Endodermal cell (in vitro differentiated cells): ENCODE results near the gene PRSS33. TPM values are rescaled to one million over a fixed set of nuclear protein-coding genes. Genes with fewer than 3 reads are reported as not detected.

ENCODE experiments used
- DNase-seq: peaks from one replicate; pipeline ENCODE4 v3.0.0-alpha.2; 2017
- H3K27ac ChIP-seq: 2 replicates; pipeline ENCODE4 v1.5.1; 2013; ENCODE audit warnings: mild to moderate bottlenecking, low read depth, low read length, moderate library complexity
- H3K27me3 ChIP-seq: 2 replicates; pipeline ENCODE4 v1.6.1; 2013; ENCODE audit warnings: mild to moderate bottlenecking, low read length, moderate library complexity; ENCODE audit not compliant: insufficient read depth, control insufficient read depth, poor library complexity, severe bottlenecking
- H3K36me3 ChIP-seq: 2 replicates; pipeline ENCODE4 v1.7.0; 2013; ENCODE audit warnings: mild to moderate bottlenecking, low read length, moderate library complexity; ENCODE audit not compliant: control insufficient read depth, insufficient read depth
- H3K4me1 ChIP-seq: one replicate; pipeline ENCODE4 v1.7.0; 2013; ENCODE audit warnings: low read length; ENCODE audit not compliant: control insufficient read depth, insufficient read depth
- H3K4me3 ChIP-seq: 2 replicates; pipeline ENCODE4 v1.5.1; 2013; ENCODE audit warnings: mild to moderate bottlenecking, low read length, moderate library complexity
- H3K9ac ChIP-seq: 2 replicates; pipeline ENCODE4 v1.6.1; 2013; ENCODE audit warnings: mild to moderate bottlenecking, low read length, moderate library complexity; ENCODE audit not compliant: poor library complexity, severe bottlenecking; ENCODE audit errors: extremely low read depth
- H3K9me3 ChIP-seq: 2 replicates; pipeline ENCODE4 v1.6.1; 2013; ENCODE audit warnings: mild to moderate bottlenecking, low read length, moderate library complexity; ENCODE audit not compliant: control insufficient read depth
- H3K27ac Mint-ChIP-seq: 2 replicates; pipeline ENCODE4 v1.8.0; 2020; ENCODE audit warnings: mixed read lengths
- H3K27me3 Mint-ChIP-seq: 2 replicates; pipeline ENCODE4 v1.8.0; 2021; ENCODE audit warnings: mild to moderate bottlenecking, mixed read lengths; ENCODE audit not compliant: insufficient read depth
- H3K36me3 Mint-ChIP-seq: 2 replicates; pipeline ENCODE4 v1.8.0; 2020; ENCODE audit warnings: low read depth, mixed read lengths
- H3K4me1 Mint-ChIP-seq: 2 replicates; pipeline ENCODE4 v1.8.0; 2020; ENCODE audit warnings: mixed read lengths
- H3K4me3 Mint-ChIP-seq: 2 replicates; pipeline ENCODE4 v1.8.0; 2020; ENCODE audit warnings: mild to moderate bottlenecking, moderate library complexity, mixed read lengths
- H3K9me3 Mint-ChIP-seq: 2 replicates; pipeline ENCODE4 v1.8.0; 2020; ENCODE audit warnings: mild to moderate bottlenecking, mixed read lengths
- CTCF ChIP-seq: fragments of 200-600 bp; sonication (generic); conservative IDR thresholded peaks from 2 replicates; pipeline ENCODE4 v1.5.0; 2021; ENCODE audit warnings: antibody characterized with exemption, mild to moderate bottlenecking
- WGBS, 2 experiments: methylation state at CpG; one replicate each; pipeline versions ENCODE4 v1.1.5 to v1.1.7; 2013; ENCODE audit warnings: missing lambda C conversion rate in 2 of 2, mixed read lengths in 1 of 2; ENCODE audit not compliant: insufficient coverage in 1 of 2, insufficient read length in 1 of 2; 5-methylcytosine and 5-hydroxymethylcytosine counted together
- long read RNA-seq, 4 experiments: library from polyadenylated mRNA in 2 of 4; library from RNA in 1 of 4; library from capped mRNA in 1 of 4; stranded (forward) in 3 of 4; unstranded in 1 of 4; transcript quantifications; one replicate each; pipeline ENCODE4 v2.0.0, GENCODE V29; 2020 to 2021; ENCODE audit warnings: inconsistent platforms in 1 of 4
- polyA plus RNA-seq, 2 experiments: library from polyadenylated mRNA; stranded (reverse); fragments of 50-300 nt; gene quantifications; one replicate each; pipeline ENCODE4 v1.2.3, GENCODE V29; 2013
- total RNA-seq, 2 donors: library from RNA; stranded (reverse); fragmentation: NEBNext Ultra II Directional in 1 of 2; extraction: Animal tissue kit (Norgen Biotek cat#: 25700) in 1 of 2; gene quantifications; 2 replicates in 1 of 2; 3 replicates in 1 of 2; pipeline ENCODE4 v1.2.1, GENCODE V29; 2021

PRSS33 gene
- under 1 TPM in 1 of 2 donors, not detected in 1; 0.35 TPM for total RNA-seq
- 0.36 TPM for polyA plus RNA-seq (2013, experiment 1 of 2)
- polyA plus RNA-seq (2013, experiment 2 of 2) = 0.41 TPM
- long read RNA-seq, experiment 1 = 0 reads
- long read RNA-seq, experiment 2 = 0 reads
- long read RNA-seq, experiment 3, partial matches to known transcripts = 0 of 1 reads
- long read RNA-seq, experiment 3, other reads (novel, unspliced or antisense) = 1 of 1 reads
- long read RNA-seq, experiment 4 = 0 reads

GRCh38 chr16:2787406-2787805, at the start of gene PRSS33:
Gene PRSS33, minus strand, starts transcription at chr16:2787560. Its CDS starts 1,013 bp downstream, at chr16:2786547.
- H3K4me1 Mint-ChIP-seq = peaks cover 2% of the 10 kb centered on the region
- no peak within 1 kb of the TSS for H3K4me3 Mint-ChIP-seq
- no peaks in the 10 kb centered on the region for H3K9me3 Mint-ChIP-seq
- Histone ChIP-seq H3K9me3 (no peaks in the 10 kb centered on the region), H3K4me3 (no peak within 1 kb of the TSS), H3K27me3 (peaks cover 28% of the 10 kb centered on the region), H3K36me3 (no peaks in the 10 kb centered on the region), H3K9ac (no peak within 1 kb of the TSS), H3K4me1 (peaks cover 5% of the 10 kb centered on the region), H3K27ac (no peak within 1 kb of the TSS)
- 72 to 82% methylated on average over 5 to 10 of the region's 10 CpGs for WGBS, 2 experiments
- H3K27ac Mint-ChIP-seq = no peak within 1 kb of the TSS
- TF ChIP-seq CTCF = no peak
- no peaks in the 10 kb centered on the region for H3K36me3 Mint-ChIP-seq
- H3K27me3 Mint-ChIP-seq = peaks cover 25% of the 10 kb centered on the region
- DNase-seq = no peak

- H3K4me3 ChIP-seq = no peak overlapping the region
- Mint-ChIP-seq H3K36me3 (no peaks in the 10 kb centered on the region), H3K27me3 (peaks cover 2% of the 10 kb centered on the region), H3K4me1 (peaks cover 9% of the 10 kb centered on the region), H3K27ac (peak overlapping the region; percentile 96), H3K4me3 (no peak overlapping the region), H3K9me3 (no peaks in the 10 kb centered on the region)
- DNase-seq = peak; percentile 62
- 85 to 91% methylated on average over 6 to 10 of the region's 13 CpGs for WGBS, 2 experiments
- TF ChIP-seq CTCF = no peak
- no peaks in the 10 kb centered on the region for H3K9me3 ChIP-seq
- no peak overlapping the region for H3K27ac ChIP-seq
- H3K36me3 ChIP-seq = no peaks in the 10 kb centered on the region
- H3K4me1 ChIP-seq = peaks cover 6% of the 10 kb centered on the region
- H3K9ac ChIP-seq = no peak overlapping the region
- H3K27me3 ChIP-seq = no peaks in the 10 kb centered on the region
Observed at GRCh38 chr16:2836646-2837508, 49.5 kb upstream of the PRSS33 start.

GRCh38 chr16:2835638-2836493, 48.5 kb upstream of the PRSS33 start:
- Histone ChIP-seq H3K4me3 (no peak overlapping the region), H3K4me1 (peaks cover 6% of the 10 kb centered on the region), H3K9me3 (no peaks in the 10 kb centered on the region), H3K36me3 (no peaks in the 10 kb centered on the region), H3K27ac (no peak overlapping the region), H3K27me3 (no peaks in the 10 kb centered on the region), H3K9ac (peak overlapping the region; percentile 29)
- DNase-seq = peak; percentile 92
- Mint-ChIP-seq H3K27me3 (no peaks in the 10 kb centered on the region), H3K4me3 (no peak overlapping the region), H3K27ac (peak overlapping the region; percentile 96), H3K4me1 (peaks cover 9% of the 10 kb centered on the region), H3K9me3 (no peaks in the 10 kb centered on the region), H3K36me3 (no peaks in the 10 kb centered on the region)
- 65 to 67% methylated on average over 19 to 22 of the region's 22 CpGs for WGBS, 2 experiments
- TF ChIP-seq CTCF = no peak
